ENCODE measurements around the gene ADD3. TPM values are rescaled to one million over a fixed set of nuclear protein-coding genes. Genes with fewer than 3 reads are reported as not detected.

The ADD3 gene
- polyA plus RNA-seq, 1 donor (not counting 4 experiments of a cell fraction or from before 2014, with no cell fraction given): 61.7 TPM

DNA sequence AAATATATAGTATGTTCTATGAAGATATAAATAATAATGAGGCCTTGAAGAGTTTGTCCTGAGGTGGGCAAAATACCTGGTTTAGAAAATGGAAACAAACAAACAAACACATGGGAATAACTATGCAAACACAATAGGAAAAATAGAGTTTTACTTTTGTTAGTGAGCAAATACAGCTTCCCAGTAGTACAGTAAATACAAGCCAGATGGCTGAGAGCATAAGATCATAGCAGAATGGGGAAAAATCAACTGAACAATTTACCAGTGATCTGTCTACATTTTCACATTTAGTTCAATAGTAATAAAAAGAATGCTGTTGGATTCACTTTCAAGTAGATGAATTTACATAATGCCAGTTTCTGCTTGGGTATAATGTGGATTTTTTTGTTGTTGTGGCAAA lies 45.1 kb downstream of the ADD3 start:
- Histone ChIP-seq H3K9me3 (ENCODE audit: control insufficient read depth, low read depth, low read length) (no peaks in the 10 kb centered on the region), H3K27me3 (ENCODE audit: control insufficient read depth, extremely low read depth, insufficient read depth, low read length) (no peaks in the 10 kb centered on the region), H2AFZ (ENCODE audit: control insufficient read depth, low read length) (no peak overlapping the region), H4K20me1 (ENCODE audit: control insufficient read depth, extremely low read depth, insufficient read depth, low read length) (no peaks in the 10 kb centered on the region), H3K4me2 (ENCODE audit: control insufficient read depth, extremely low read depth, insufficient read depth, low read depth, low read length) (no peak overlapping the region), H3K4me3 (ENCODE audit: control insufficient read depth in 2 of 3, extremely low read depth in 1 of 3, insufficient read depth in 2 of 3, low read depth in 1 of 3, low read length in 3 of 3) (no peak overlapping the region), H3K9me1 (ENCODE audit: control insufficient read depth, extremely low read depth, insufficient read depth, low read length) (no peaks in the 10 kb centered on the region), H3K36me3 (ENCODE audit: control insufficient read depth in 2 of 2, extremely low read depth in 1 of 2, insufficient read depth in 2 of 2, low read length in 2 of 2) (no peaks in the 10 kb centered on the region), H3K27ac (ENCODE audit: control insufficient read depth, insufficient read depth, low read length) (no peak overlapping the region), H3K79me2 (ENCODE audit: control insufficient read depth, insufficient read depth, low read length) (no peaks in the 10 kb centered on the region), H3K9ac (ENCODE audit: control insufficient read depth, extremely low read depth, insufficient read depth, low read length) (no peak overlapping the region), H3K4me1 (ENCODE audit: control insufficient read depth, extremely low read depth, insufficient read depth, low read length) (no peaks in the 10 kb centered on the region)
- TF ChIP-seq, protein P1, sequence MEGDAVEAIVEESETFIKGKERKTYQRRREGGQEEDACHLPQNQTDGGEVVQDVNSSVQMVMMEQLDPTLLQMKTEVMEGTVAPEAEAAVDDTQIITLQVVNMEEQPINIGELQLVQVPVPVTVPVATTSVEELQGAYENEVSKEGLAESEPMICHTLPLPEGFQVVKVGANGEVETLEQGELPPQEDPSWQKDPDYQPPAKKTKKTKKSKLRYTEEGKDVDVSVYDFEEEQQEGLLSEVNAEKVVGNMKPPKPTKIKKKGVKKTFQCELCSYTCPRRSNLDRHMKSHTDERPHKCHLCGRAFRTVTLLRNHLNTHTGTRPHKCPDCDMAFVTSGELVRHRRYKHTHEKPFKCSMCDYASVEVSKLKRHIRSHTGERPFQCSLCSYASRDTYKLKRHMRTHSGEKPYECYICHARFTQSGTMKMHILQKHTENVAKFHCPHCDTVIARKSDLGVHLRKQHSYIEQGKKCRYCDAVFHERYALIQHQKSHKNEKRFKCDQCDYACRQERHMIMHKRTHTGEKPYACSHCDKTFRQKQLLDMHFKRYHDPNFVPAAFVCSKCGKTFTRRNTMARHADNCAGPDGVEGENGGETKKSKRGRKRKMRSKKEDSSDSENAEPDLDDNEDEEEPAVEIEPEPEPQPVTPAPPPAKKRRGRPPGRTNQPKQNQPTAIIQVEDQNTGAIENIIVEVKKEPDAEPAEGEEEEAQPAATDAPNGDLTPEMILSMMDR (optimal IDR thresholded peaks at IDR 0.05 in 1 of 3, IDR thresholded peaks at IDR 0.05 in 1 of 3, conservative IDR thresholded peaks at IDR 0.05 in 1 of 3; ENCODE audit: extremely low read depth in 1 of 3, insufficient read depth in 2 of 3, low read length in 3 of 3): no peak
- TF ChIP-seq EZH2 (IDR thresholded peaks at IDR 0.05; ENCODE audit: low read length): no peak
- no peak for DNase-seq (ENCODE audit: low read depth, low spot score)
- dilution Hi-C loops (cut with MboI; ENCODE audit: extremely low pct_ligation_motif_present, low sequenced_read_pairs): no loop called here
- FAIRE-seq: no peak

DNA sequence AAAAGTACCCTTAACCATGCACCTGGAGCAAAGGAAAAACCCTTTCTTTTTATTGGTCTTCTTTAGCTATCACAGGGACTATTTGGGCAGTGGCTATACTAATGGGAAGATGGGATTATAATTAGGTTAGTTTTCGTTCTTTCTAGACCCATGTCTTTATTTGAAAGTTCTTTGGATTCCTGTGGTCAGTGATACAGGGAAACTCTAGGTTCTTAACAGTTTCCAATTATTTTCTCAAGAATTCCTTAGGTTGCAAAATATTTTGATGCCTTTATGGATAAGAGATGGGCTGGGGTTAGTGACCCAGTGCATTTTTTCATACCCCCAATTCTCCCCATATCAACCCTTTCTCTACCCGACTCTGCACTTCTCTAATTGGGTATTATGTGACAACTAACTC lies 49.0 kb downstream of the ADD3 start:
- H3K4me2 ChIP-seq (ENCODE audit: control insufficient read depth, extremely low read depth, insufficient read depth, low read depth, low read length): no peak overlapping the region
- H3K79me2 ChIP-seq (ENCODE audit: control insufficient read depth, insufficient read depth, low read length): no peaks in the 10 kb centered on the region
- H4K20me1 ChIP-seq (ENCODE audit: control insufficient read depth, extremely low read depth, insufficient read depth, low read length): no peaks in the 10 kb centered on the region
- no peaks in the 10 kb centered on the region for H3K9me3 ChIP-seq (ENCODE audit: control insufficient read depth, low read depth, low read length)
- H3K9me1 ChIP-seq (ENCODE audit: control insufficient read depth, extremely low read depth, insufficient read depth, low read length): no peaks in the 10 kb centered on the region
- H2AFZ ChIP-seq (ENCODE audit: control insufficient read depth, low read length): no peak overlapping the region
- no peak overlapping the region for H3K4me3 ChIP-seq (ENCODE audit: control insufficient read depth in 2 of 3, extremely low read depth in 1 of 3, insufficient read depth in 2 of 3, low read depth in 1 of 3, low read length in 3 of 3)
- no peak overlapping the region for H3K27ac ChIP-seq (ENCODE audit: control insufficient read depth, insufficient read depth, low read length)
- no peak overlapping the region for H3K9ac ChIP-seq (ENCODE audit: control insufficient read depth, extremely low read depth, insufficient read depth, low read length)
- TF ChIP-seq EZH2 (IDR thresholded peaks at IDR 0.05; ENCODE audit: low read length): no peak
- TF ChIP-seq, protein P1 (optimal IDR thresholded peaks at IDR 0.05 in 1 of 3, IDR thresholded peaks at IDR 0.05 in 1 of 3, conservative IDR thresholded peaks at IDR 0.05 in 1 of 3; ENCODE audit: extremely low read depth in 1 of 3, insufficient read depth in 2 of 3, low read length in 3 of 3): no peak
- dilution Hi-C loops (cut with MboI; ENCODE audit: extremely low pct_ligation_motif_present, low sequenced_read_pairs): no loop called here
- no peaks in the 10 kb centered on the region for H3K4me1 ChIP-seq (ENCODE audit: control insufficient read depth, extremely low read depth, insufficient read depth, low read length)
- H3K36me3 ChIP-seq (ENCODE audit: control insufficient read depth in 2 of 2, extremely low read depth in 1 of 2, insufficient read depth in 2 of 2, low read length in 2 of 2): no peaks in the 10 kb centered on the region
- no peak for FAIRE-seq
- no peaks in the 10 kb centered on the region for H3K27me3 ChIP-seq (ENCODE audit: control insufficient read depth, extremely low read depth, insufficient read depth, low read length)
- no peak for DNase-seq (ENCODE audit: low read depth, low spot score)

All from keratinocyte (primary cell).